Prostate gland (tissue), 2 donors: ENCODE measurements around the gene RAD23B.

Experiments
- CTCF ChIP-seq, 4 experiments: fragments of 200-600 bp in 2 of 4; fragments of 450-650 bp in 2 of 4; sonication (generic) in 2 of 4; IDR thresholded peaks; 1 replicate in 3 of 4; 2 replicates in 1 of 4; pipeline ENCODE4 v1.5.1; 2016 to 2019; ENCODE audit warnings: antibody characterized with exemption in 4 of 4, mild to moderate bottlenecking in 2 of 4, moderate library complexity in 2 of 4
- POLR2A ChIP-seq: fragments of 450-650 bp; IDR thresholded peaks from one replicate; pipeline ENCODE4 v1.6.1; 2016; ENCODE audit warnings: antibody characterized with exemption, mild to moderate bottlenecking
- POLR2AphosphoS5 ChIP-seq: sonication (generic); formaldehyde crosslinking; IDR thresholded peaks from one replicate; pipeline ENCODE4 v1.6.1; 2017; ENCODE audit warnings: antibody characterized with exemption

- TF ChIP-seq CTCF (IDR thresholded peaks at IDR 0.05) (no peak), POLR2A (no peak), POLR2AphosphoS5 (no peak)
Measured at GRCh38 chr9:107288701-107289100, 5.6 kb downstream of the RAD23B start.
